Measurements from ENCODE around the gene STPG2. TPM values are rescaled to one million over a fixed set of nuclear protein-coding genes. Genes with fewer than 3 reads are reported as not detected.

STPG2 gene
- total RNA-seq, 1 experiment from 2014 or later: 0.20 TPM

- Histone ChIP-seq H2BK15ac (ENCODE audit: low read depth, low read length) (no peak overlapping the region), H3K9ac (ENCODE audit: extremely low read depth, insufficient read length, low read length) (no peak overlapping the region), H2BK120ac (ENCODE audit: low read depth, low read length, poor library complexity, severe bottlenecking) (no peak overlapping the region), H3K79me1 (ENCODE audit: insufficient read depth, low read depth, low read length, poor library complexity, severe bottlenecking) (no peaks in the 10 kb centered on the region), H4K8ac (replicated peaks; ENCODE audit: insufficient read length, low read depth, low read length) (no peak overlapping the region), H4K91ac (ENCODE audit: insufficient read length, low read depth, low read length) (no peak overlapping the region), H3K23ac (ENCODE audit: insufficient read length, low read depth, low read length) (no peak overlapping the region), H2AFZ (ENCODE audit: low read length) (no peak overlapping the region), H4K20me1 (ENCODE audit: control insufficient read depth, insufficient read depth, insufficient read length) (no peaks in the 10 kb centered on the region), H3K27ac (ENCODE audit: insufficient read length, low read depth, low read length) (no peak overlapping the region), H2BK20ac (ENCODE audit: low read depth, low read length, poor library complexity, severe bottlenecking) (no peak overlapping the region), H3K79me2 (ENCODE audit: insufficient read depth, low read length) (no peaks in the 10 kb centered on the region), H2BK12ac (ENCODE audit: insufficient read length, low read depth, low read length) (no peak overlapping the region), H3K4ac (ENCODE audit: low read depth, low read length) (no peak overlapping the region), H3K9me3 (ENCODE audit: control insufficient read depth, low read depth, low read length) (no peaks in the 10 kb centered on the region), H3K4me2 (ENCODE audit: insufficient read depth, insufficient read length, low read length) (no peak overlapping the region), H3K23me2 (ENCODE audit: insufficient read length, low read depth, low read length, poor library complexity, severe bottlenecking) (no peaks in the 10 kb centered on the region), H3T11ph (ENCODE audit: low read length) (no peak overlapping the region), H3K18ac (ENCODE audit: insufficient read length, low read depth, low read length) (no peak overlapping the region), H2AK5ac (ENCODE audit: insufficient read length, low read length) (no peak overlapping the region), H3K4me1 (ENCODE audit: insufficient read depth, low read length) (no peaks in the 10 kb centered on the region), H4K5ac (ENCODE audit: insufficient read length, low read depth, low read length) (no peak overlapping the region), H3K27me3 (ENCODE audit: insufficient read depth, low read length) (no peaks in the 10 kb centered on the region), H3K56ac (ENCODE audit: insufficient read length, low read depth, low read length) (no peak overlapping the region), H3K14ac (ENCODE audit: insufficient read depth, low read length) (no peak overlapping the region), H2BK5ac (ENCODE audit: insufficient read length, low read length) (no peak overlapping the region)
- Mint-ChIP-seq H3K9me3 (peaks cover 13 to 22% of the 10 kb centered on the region in 2 experiments), H3K4me3 (no peak overlapping the region), H3K36me3 (ENCODE audit: insufficient read depth in 1 of 3, low read depth in 3 of 3) (peaks cover 8 to 15% (median 10%) of the 10 kb centered on the region in 3 experiments; a peak in 6 of 7 replicates), H3K27ac (no peak overlapping the region), H3K4me1 (no peaks in the 10 kb centered on the region), H3K27me3 (ENCODE audit: low read depth) (no peaks in the 10 kb centered on the region)
- no peak for DNase-seq
- no CpG with 5 or more reads among the region's 1 CpG for WGBS (ENCODE audit: extremely low coverage, insufficient read length, low lambda C conversion rate)
- TF ChIP-seq, protein P1, sequence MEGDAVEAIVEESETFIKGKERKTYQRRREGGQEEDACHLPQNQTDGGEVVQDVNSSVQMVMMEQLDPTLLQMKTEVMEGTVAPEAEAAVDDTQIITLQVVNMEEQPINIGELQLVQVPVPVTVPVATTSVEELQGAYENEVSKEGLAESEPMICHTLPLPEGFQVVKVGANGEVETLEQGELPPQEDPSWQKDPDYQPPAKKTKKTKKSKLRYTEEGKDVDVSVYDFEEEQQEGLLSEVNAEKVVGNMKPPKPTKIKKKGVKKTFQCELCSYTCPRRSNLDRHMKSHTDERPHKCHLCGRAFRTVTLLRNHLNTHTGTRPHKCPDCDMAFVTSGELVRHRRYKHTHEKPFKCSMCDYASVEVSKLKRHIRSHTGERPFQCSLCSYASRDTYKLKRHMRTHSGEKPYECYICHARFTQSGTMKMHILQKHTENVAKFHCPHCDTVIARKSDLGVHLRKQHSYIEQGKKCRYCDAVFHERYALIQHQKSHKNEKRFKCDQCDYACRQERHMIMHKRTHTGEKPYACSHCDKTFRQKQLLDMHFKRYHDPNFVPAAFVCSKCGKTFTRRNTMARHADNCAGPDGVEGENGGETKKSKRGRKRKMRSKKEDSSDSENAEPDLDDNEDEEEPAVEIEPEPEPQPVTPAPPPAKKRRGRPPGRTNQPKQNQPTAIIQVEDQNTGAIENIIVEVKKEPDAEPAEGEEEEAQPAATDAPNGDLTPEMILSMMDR (conservative IDR thresholded peaks at IDR 0.05): no peak
Measured at GRCh38 chr4:97942137-97942536, 201.1 kb downstream of the STPG2 start.

Data from H9 (cell line).